ENCODE data around the gene SDK2.

DNA sequence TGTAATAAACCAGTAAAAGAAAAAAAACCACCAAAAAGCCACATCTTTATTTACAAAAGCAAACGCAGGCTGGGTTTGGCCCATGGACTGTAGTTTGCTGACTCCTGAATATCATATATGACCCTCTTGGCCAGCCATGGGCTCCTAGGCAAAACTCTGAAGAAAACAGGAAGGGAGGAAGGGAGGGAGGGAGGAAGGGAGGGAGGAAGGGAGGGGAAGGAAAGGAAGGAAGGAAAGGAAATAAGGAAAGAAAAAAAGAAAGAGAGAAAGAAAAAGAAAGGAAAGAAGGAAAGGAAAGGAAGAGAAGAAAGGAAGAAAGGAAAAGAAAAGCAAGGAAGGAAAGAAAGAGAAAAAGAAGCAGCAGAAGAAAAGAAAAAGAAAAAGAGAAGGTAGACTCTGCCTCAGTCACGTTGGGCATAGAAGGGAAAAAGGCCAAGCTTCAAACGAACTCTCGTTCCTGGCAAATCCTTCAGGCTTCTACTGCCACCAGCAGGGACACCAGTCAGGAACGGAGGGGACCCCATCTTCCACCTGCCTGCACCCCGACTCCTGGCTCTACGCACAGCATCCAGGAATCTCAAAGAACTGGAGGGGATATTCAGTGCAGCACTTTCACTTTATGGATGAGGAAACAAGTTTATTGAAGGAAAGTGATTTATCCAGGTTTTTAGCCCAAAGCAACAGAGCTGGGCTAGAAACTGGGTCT is 354.5 kb downstream of the SDK2 start:
- TF ChIP-seq, protein P1, sequence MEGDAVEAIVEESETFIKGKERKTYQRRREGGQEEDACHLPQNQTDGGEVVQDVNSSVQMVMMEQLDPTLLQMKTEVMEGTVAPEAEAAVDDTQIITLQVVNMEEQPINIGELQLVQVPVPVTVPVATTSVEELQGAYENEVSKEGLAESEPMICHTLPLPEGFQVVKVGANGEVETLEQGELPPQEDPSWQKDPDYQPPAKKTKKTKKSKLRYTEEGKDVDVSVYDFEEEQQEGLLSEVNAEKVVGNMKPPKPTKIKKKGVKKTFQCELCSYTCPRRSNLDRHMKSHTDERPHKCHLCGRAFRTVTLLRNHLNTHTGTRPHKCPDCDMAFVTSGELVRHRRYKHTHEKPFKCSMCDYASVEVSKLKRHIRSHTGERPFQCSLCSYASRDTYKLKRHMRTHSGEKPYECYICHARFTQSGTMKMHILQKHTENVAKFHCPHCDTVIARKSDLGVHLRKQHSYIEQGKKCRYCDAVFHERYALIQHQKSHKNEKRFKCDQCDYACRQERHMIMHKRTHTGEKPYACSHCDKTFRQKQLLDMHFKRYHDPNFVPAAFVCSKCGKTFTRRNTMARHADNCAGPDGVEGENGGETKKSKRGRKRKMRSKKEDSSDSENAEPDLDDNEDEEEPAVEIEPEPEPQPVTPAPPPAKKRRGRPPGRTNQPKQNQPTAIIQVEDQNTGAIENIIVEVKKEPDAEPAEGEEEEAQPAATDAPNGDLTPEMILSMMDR (IDR thresholded peaks at IDR 0.05; ENCODE audit: insufficient read depth, low read depth, low read length): no peak
- no peak for TF ChIP-seq EZH2 (IDR thresholded peaks at IDR 0.05; ENCODE audit: insufficient read depth, low read length)
